Endothelial cell of umbilical vein (primary cell): ENCODE results near the gene MRPL54. TPM values are rescaled to one million over a fixed set of nuclear protein-coding genes. Genes with fewer than 3 reads are reported as not detected.
"Not testable (repeated sequence)": the region's sequence is repeated elsewhere in the genome, so short reads cannot be mapped to it uniquely, and the experiment has no call there.

Source experiments
- BruUV-seq: library from RNA; stranded (reverse); fragments of 400-500 nt; replicated peaks from 2 replicates; lab custom pipeline; 2021; lab: Mats Ljungman, UMichigan
- CTCF ChIA-PET: fragments of 300-600, 350-600 bp; sonication (Branson Sonifier 250); formaldehyde crosslinking; loops from one replicate; lab custom pipeline; 2021; ENCODE audit warnings: antibody characterized with exemption, inconsistent platforms; lab: Charles Lee
- POLR2A ChIA-PET: fragments of 300-600, 350-600 bp; sonication (Branson Sonifier 250); formaldehyde crosslinking; loops from one replicate; lab custom pipeline; 2021; ENCODE audit warnings: antibody characterized with exemption, inconsistent platforms; lab: Charles Lee
- DNase-seq: peaks from one replicate; pipeline ENCODE4 v3.0.0-alpha.2; 2011; ENCODE audit warnings: low read depth, low spot score
- FAIRE-seq: peaks from 2 replicates; lab custom pipeline; 2011; peaks lifted over from hg19 to GRCh38; lab: Jason Lieb, UNC
- H2AFZ ChIP-seq: 2 replicates; pipeline ENCODE4 v1.6.0; 2012; ENCODE audit warnings: low read depth, low read length, control low read depth, inconsistent platforms
- H3K27ac ChIP-seq: 2 replicates; pipeline ENCODE4 v1.5.1; 2011; ENCODE audit warnings: low read depth, mild to moderate bottlenecking, control low read depth, low read length, moderate library complexity; ENCODE audit not compliant: insufficient read depth
- H3K27me3 ChIP-seq, 2 experiments: 2 replicates each; pipeline versions ENCODE4 v1.6.0 to v1.6.1; 2011; ENCODE audit warnings: low read length in 2 of 2, mixed read lengths in 1 of 2; ENCODE audit not compliant: control insufficient read depth in 2 of 2, insufficient read depth in 2 of 2
- H3K36me3 ChIP-seq, 2 experiments: 2 replicates in 1 of 2; 3 replicates in 1 of 2; pipeline ENCODE4 v1.5.1; 2011; ENCODE audit warnings: low read length in 2 of 2, mild to moderate bottlenecking in 1 of 2, moderate library complexity in 1 of 2; ENCODE audit not compliant: control insufficient read depth in 2 of 2, insufficient read depth in 2 of 2; ENCODE audit errors: extremely low read depth in 1 of 2
- H3K4me1 ChIP-seq: 3 replicates; pipeline ENCODE4 v1.5.1; 2011; ENCODE audit warnings: mild to moderate bottlenecking, low read length; ENCODE audit not compliant: control insufficient read depth, insufficient read depth; ENCODE audit errors: extremely low read depth
- H3K4me2 ChIP-seq: 2 replicates; pipeline ENCODE4 v1.6.1; 2011; ENCODE audit warnings: low read length, control low read depth, mixed read lengths; ENCODE audit not compliant: insufficient read depth
- H3K4me3 ChIP-seq, 3 experiments: fragments of 200-600 bp in 1 of 3; sonication (generic), shearing (Covaris generic) in 1 of 3; replicated peaks in 1 of 3; 2 replicates each; pipeline ENCODE4 v1.5.1; 2011 to 2016; ENCODE audit warnings: control low read depth in 3 of 3, low read length in 3 of 3, mild to moderate bottlenecking in 2 of 3, inconsistent platforms in 1 of 3, low read depth in 1 of 3, moderate library complexity in 1 of 3; ENCODE audit not compliant: insufficient read depth in 1 of 3
- H3K79me2 ChIP-seq: 2 replicates; pipeline ENCODE4 v1.6.0; 2012; ENCODE audit warnings: low read length, inconsistent platforms; ENCODE audit not compliant: control insufficient read depth, insufficient read depth
- H3K9ac ChIP-seq: replicated peaks from 2 replicates; pipeline ENCODE3; 2011; ENCODE audit warnings: low read length, control low read depth; ENCODE audit not compliant: insufficient read depth; ENCODE audit errors: extremely low read depth
- H3K9me1 ChIP-seq: replicated peaks from 3 replicates; pipeline ENCODE4 v1.6.0; 2011; ENCODE audit warnings: mild to moderate bottlenecking, low read length; ENCODE audit not compliant: control insufficient read depth, insufficient read depth; ENCODE audit errors: extremely low read depth
- H3K9me3 ChIP-seq: replicated peaks from 2 replicates; pipeline ENCODE4 v1.5.1; 2012; ENCODE audit warnings: low read length, inconsistent platforms; ENCODE audit not compliant: control insufficient read depth, insufficient read depth
- H4K20me1 ChIP-seq: replicated peaks from 2 replicates; pipeline ENCODE3; 2011; ENCODE audit warnings: mild to moderate bottlenecking, low read length; ENCODE audit not compliant: control insufficient read depth, insufficient read depth; ENCODE audit errors: extremely low read depth
- CTCF ChIP-seq, 2 donors: IDR thresholded peaks; 1 replicate in 1 of 2; 2 replicates in 1 of 2; pipeline ENCODE4 v1.5.1; 2011; ENCODE audit warnings: low read length in 2 of 2, mild to moderate bottlenecking in 2 of 2, moderate library complexity in 2 of 2, control low read depth in 1 of 2, inconsistent platforms in 1 of 2, low read depth in 1 of 2; ENCODE audit not compliant: insufficient read depth in 1 of 2; ENCODE audit errors: extremely low read depth in 1 of 2
- EZH2 ChIP-seq: IDR thresholded peaks from 2 replicates; pipeline ENCODE4 v1.6.1; 2012; ENCODE audit warnings: borderline replicate concordance, low read depth, mild to moderate bottlenecking, moderate library complexity, low read length, inconsistent platforms; ENCODE audit not compliant: severe bottlenecking
- FOS ChIP-seq: IDR thresholded peaks from 2 replicates; pipeline ENCODE4 v1.6.1; 2011; ENCODE audit warnings: mild to moderate bottlenecking, low read length, moderate library complexity, borderline replicate concordance; ENCODE audit not compliant: insufficient read depth
- GATA2 ChIP-seq: IDR thresholded peaks from 2 replicates; pipeline ENCODE4 v1.7.0; 2011; ENCODE audit warnings: low read depth, mild to moderate bottlenecking, moderate library complexity, mixed read lengths, low read length; ENCODE audit not compliant: insufficient read length, insufficient read depth
- JUN ChIP-seq: IDR thresholded peaks from 2 replicates; pipeline ENCODE4 v1.6.1; 2011; ENCODE audit warnings: borderline replicate concordance, low read depth; ENCODE audit not compliant: insufficient read length, insufficient read depth
- MAX ChIP-seq: IDR thresholded peaks from 2 replicates; pipeline ENCODE4 v1.6.1; 2011; ENCODE audit not compliant: insufficient read depth, insufficient read length
- MYC ChIP-seq: IDR thresholded peaks from one replicate; pipeline ENCODE4 v1.6.1; 2011; ENCODE audit warnings: mild to moderate bottlenecking, low read depth, low read length
- POLR2A ChIP-seq: IDR thresholded peaks from 2 replicates; pipeline ENCODE4 v1.6.1; 2012; ENCODE audit warnings: low read depth, mild to moderate bottlenecking, control low read depth, low read length
- POLR2AphosphoS5 ChIP-seq: IDR thresholded peaks from 2 replicates; pipeline ENCODE4 v1.6.1; 2012; ENCODE audit warnings: low read depth, mild to moderate bottlenecking, control low read depth, low read length, moderate library complexity; ENCODE audit not compliant: insufficient read depth
- dilution Hi-C: fragments of 300-500 bp; cut with MboI; formaldehyde crosslinking; loops from one replicate; pipeline ENCODE4 v1.15.0; 2019; ENCODE audit warnings: low sequenced_read_pairs; ENCODE audit not compliant: extremely low pct_ligation_motif_present
- intact Hi-C: fragments of 100-400 bp; cut with micrococcal nuclease; formaldehyde crosslinking; loops from one replicate; pipeline ENCODE4 v1.10.0; 2022
- polyA plus RNA-seq, 4 experiments: library from polyadenylated mRNA; depleted of rRNA in 3 of 4; stranded (reverse) in 3 of 4; unstranded in 1 of 4; fragments of >200 nt; gene quantifications; 2 replicates each; pipeline versions ENCODE4 v1.2.1 to v1.2.3, GENCODE V29; 2011 to 2012; ENCODE audit warnings: missing spikeins in 1 of 4
- total RNA-seq: library from RNA; stranded (reverse); gene quantifications from 2 replicates; pipeline ENCODE4 v1.2.3, GENCODE V29; 2021

The MRPL54 gene
- total and polyA plus RNA-seq, 2 donors (not counting 3 experiments of a cell fraction or from before 2014, with no cell fraction given) = 76.3 to 93.1 TPM

GRCh38 chr19:3814648-3815047 is 52.2 kb downstream of the MRPL54 start:
- Histone ChIP-seq H3K9me1 (no peaks in the 10 kb centered on the region), H3K4me1 (no peaks in the 10 kb centered on the region), H3K27me3 (no peaks in the 10 kb centered on the region), H3K9me3 (no peaks in the 10 kb centered on the region), H3K9ac (no peak overlapping the region), H2AFZ (no peak overlapping the region), H3K79me2 (no peaks in the 10 kb centered on the region), H3K4me2 (no peak overlapping the region), H3K4me3 (no peak overlapping the region), H4K20me1 (no peaks in the 10 kb centered on the region), H3K36me3 (no peaks in the 10 kb centered on the region), H3K27ac (no peak overlapping the region)
- FAIRE-seq (no peak), DNase-seq (no peak)
- dilution Hi-C loops (no loop called here), intact Hi-C loops (no loop called here)
- CTCF ChIA-PET = no interaction called here
- POLR2A ChIA-PET = no interaction called here
- BruUV-seq = no TSS peak
- no peak for TF ChIP-seq CTCF (IDR thresholded peaks at IDR 0.05; ENCODE audit: extremely low read depth in 1 of 2, insufficient read depth in 1 of 2, low read depth in 1 of 2, low read length in 2 of 2)
- no peak for TF ChIP-seq MYC
- no peak for TF ChIP-seq MAX
- TF ChIP-seq GATA2 = no peak
- TF ChIP-seq POLR2AphosphoS5 = no peak
- TF ChIP-seq JUN = no peak
- no peak for TF ChIP-seq FOS
- no peak for TF ChIP-seq POLR2A
- TF ChIP-seq EZH2 = no peak

GRCh38 chr19:3816148-3816547 is 53.7 kb downstream of the MRPL54 start:
- FAIRE-seq, H3K27me3 ChIP-seq, H3K9me1 ChIP-seq, H3K9me3 ChIP-seq, dilution Hi-C loops, H3K36me3 ChIP-seq, H3K4me2 ChIP-seq, H3K4me1 ChIP-seq, H3K9ac ChIP-seq, H3K27ac ChIP-seq, POLR2A ChIA-PET, H3K79me2 ChIP-seq, BruUV-seq, intact Hi-C loops, H3K4me3 ChIP-seq, H2AFZ ChIP-seq, DNase-seq, H4K20me1 ChIP-seq: not testable (repeated sequence)
- CTCF ChIA-PET = interaction anchor here (0.6 kb wide), 1 partner anchor 27 kb away, joined by 4 read pairs; no protein-coding TSS in a partner anchor
